Thyroid gland (tissue), 4 donors: ENCODE data around the gene POU6F1. TPM values are rescaled to one million over a fixed set of nuclear protein-coding genes. Genes with fewer than 3 reads are reported as not detected.

Experiments used
- DNase-seq, 2 donors: peaks; one replicate each; pipeline ENCODE4 v3.0.0-alpha.2; 2019
- H3K27ac ChIP-seq, 3 donors: fragments of 200-600 bp; sonication (generic); 1 replicate in 2 of 3; 2 replicates in 1 of 3; pipeline ENCODE4 v1.5.1; 2016 to 2019; ENCODE audit warnings: mild to moderate bottlenecking in 1 of 3, moderate library complexity in 1 of 3
- H3K27me3 ChIP-seq: fragments of 200-600 bp; sonication (generic); one replicate; pipeline ENCODE4 v1.5.1; 2019
- H3K36me3 ChIP-seq, 2 donors: fragments of 200-600 bp; sonication (generic); one replicate each; pipeline ENCODE4 v1.5.1; 2016 to 2019
- H3K4me1 ChIP-seq, 2 donors: fragments of 200-600 bp; sonication (generic); one replicate each; pipeline ENCODE4 v1.5.1; 2017 to 2019
- H3K4me3 ChIP-seq, 3 donors: fragments of 200-600 bp; sonication (generic); replicated peaks in 1 of 3; 1 replicate in 2 of 3; 2 replicates in 1 of 3; pipeline ENCODE4 v1.5.1; 2016; ENCODE audit warnings: mild to moderate bottlenecking in 1 of 3
- H3K9me3 ChIP-seq: fragments of 200-600 bp; sonication (generic); one replicate; pipeline ENCODE4 v1.5.1; 2017
- POLR2A ChIP-seq, 2 donors: fragments of 450-650 bp; IDR thresholded peaks; one replicate each; pipeline ENCODE4 v1.6.1; 2017; ENCODE audit warnings: antibody characterized with exemption in 2 of 2, mild to moderate bottlenecking in 2 of 2, moderate library complexity in 1 of 2
- WGBS, 2 donors: methylation state at CpG; one replicate each; pipeline ENCODE4 v1.1.5; 2017; 5-methylcytosine and 5-hydroxymethylcytosine counted together
- intact Hi-C: fragments of 100-400 bp; cut with DNase I; formaldehyde crosslinking; loops from one replicate; pipeline ENCODE4 v1.15.1; 2023
- total RNA-seq, 4 donors: library from RNA; depleted of rRNA; stranded (reverse); fragments of >200 nt; gene quantifications; one replicate each; pipeline ENCODE4 v1.2.3, GENCODE V29; 2016
- TF ChIP-seq, protein P1 (sequence below), 6 experiments: fragments of 200-600 bp in 3 of 6; fragments of 450-650 bp in 3 of 6; sonication (generic) in 3 of 6; IDR thresholded peaks; one replicate each; pipeline ENCODE4 v1.5.1; 2016 to 2019; ENCODE audit warnings: antibody characterized with exemption in 6 of 6, mild to moderate bottlenecking in 2 of 6, inconsistent platforms in 1 of 6, moderate library complexity in 1 of 6

The POU6F1 gene
- total RNA-seq, 4 donors from 2014 or later = 13.8 to 16.6 (median 14.5) TPM

DNA sequence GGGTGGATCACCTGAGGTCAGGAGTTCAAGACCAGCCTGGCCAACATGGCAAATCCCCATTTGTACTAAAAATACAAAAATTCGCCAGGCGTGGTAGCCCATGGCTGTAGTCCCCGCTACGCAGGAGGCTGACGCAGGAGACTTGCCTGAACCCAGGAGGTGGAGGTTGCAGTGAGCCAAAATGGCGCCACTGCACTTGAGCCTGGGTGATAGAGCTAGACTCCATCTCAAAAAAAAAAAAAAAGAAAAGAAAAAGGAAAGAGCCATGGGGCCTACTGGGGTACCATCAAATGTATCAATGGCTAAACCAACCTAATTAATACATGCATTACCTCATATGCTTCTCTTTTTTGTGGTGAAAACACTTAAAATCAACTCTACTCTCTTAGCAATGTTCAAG is 55.6 kb downstream of the POU6F1 start:
- no peaks in the 10 kb centered on the region for H3K36me3 ChIP-seq
- H3K9me3 ChIP-seq = no peaks in the 10 kb centered on the region
- no peak overlapping the region for H3K4me3 ChIP-seq
- peaks cover 9 to 10% of the 10 kb centered on the region in 2 donors for H3K4me1 ChIP-seq
- DNase-seq = no peak
- intact Hi-C loops = no loop called here
- H3K27ac ChIP-seq = no peak overlapping the region
- H3K27me3 ChIP-seq = no peaks in the 10 kb centered on the region
- TF ChIP-seq, protein P1, sequence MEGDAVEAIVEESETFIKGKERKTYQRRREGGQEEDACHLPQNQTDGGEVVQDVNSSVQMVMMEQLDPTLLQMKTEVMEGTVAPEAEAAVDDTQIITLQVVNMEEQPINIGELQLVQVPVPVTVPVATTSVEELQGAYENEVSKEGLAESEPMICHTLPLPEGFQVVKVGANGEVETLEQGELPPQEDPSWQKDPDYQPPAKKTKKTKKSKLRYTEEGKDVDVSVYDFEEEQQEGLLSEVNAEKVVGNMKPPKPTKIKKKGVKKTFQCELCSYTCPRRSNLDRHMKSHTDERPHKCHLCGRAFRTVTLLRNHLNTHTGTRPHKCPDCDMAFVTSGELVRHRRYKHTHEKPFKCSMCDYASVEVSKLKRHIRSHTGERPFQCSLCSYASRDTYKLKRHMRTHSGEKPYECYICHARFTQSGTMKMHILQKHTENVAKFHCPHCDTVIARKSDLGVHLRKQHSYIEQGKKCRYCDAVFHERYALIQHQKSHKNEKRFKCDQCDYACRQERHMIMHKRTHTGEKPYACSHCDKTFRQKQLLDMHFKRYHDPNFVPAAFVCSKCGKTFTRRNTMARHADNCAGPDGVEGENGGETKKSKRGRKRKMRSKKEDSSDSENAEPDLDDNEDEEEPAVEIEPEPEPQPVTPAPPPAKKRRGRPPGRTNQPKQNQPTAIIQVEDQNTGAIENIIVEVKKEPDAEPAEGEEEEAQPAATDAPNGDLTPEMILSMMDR (IDR thresholded peaks at IDR 0.05) = no peak
- TF ChIP-seq POLR2A (IDR thresholded peaks at IDR 0.05) = no peak
- WGBS, 2 donors = 95 to 98% methylated on average over 6 of the region's 6 CpGs

DNA sequence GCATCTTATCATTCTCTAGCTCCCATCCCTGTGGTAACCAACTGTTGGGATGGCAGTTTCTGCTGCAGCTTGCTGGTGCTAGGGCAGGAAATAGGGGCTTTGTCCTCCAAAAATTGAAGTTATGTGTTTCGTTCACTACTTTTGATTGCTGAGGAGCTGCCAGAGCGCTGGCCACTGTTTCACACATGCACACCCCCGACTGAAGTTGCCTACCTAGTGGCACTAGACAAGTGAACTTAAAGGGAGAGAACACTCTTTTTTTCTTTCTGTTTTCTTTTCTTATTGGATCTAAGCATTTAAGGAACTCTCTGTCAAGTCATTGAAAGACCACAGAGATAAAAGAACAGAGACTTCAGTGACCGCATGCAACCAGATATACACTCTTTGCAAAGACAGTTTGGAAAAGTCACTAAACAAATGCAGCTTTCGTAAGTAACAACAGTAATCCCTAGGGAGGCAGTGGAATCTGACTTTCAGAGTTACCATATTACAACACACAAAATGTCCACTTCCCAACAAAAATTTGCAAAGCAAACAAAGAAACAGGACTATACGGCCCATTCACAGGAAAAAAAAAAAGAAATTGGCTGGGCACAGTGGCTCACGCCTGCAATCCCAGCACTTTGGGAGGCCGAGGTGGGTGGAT is 56.9 kb downstream of the POU6F1 start:
- no peak overlapping the region for H3K27ac ChIP-seq
- peaks cover 9 to 10% of the 10 kb centered on the region in 2 donors for H3K4me1 ChIP-seq
- no peak for DNase-seq
- H3K4me3 ChIP-seq = no peak overlapping the region
- 46% methylated on average over 8 of the region's 8 CpGs for WGBS, 2 donors
- no peaks in the 10 kb centered on the region for H3K9me3 ChIP-seq
- no peak for TF ChIP-seq POLR2A (IDR thresholded peaks at IDR 0.05)
- TF ChIP-seq, protein P1 (IDR thresholded peaks at IDR 0.05) = no peak
- intact Hi-C loops = no loop called here
- no peaks in the 10 kb centered on the region for H3K27me3 ChIP-seq
- no peaks in the 10 kb centered on the region for H3K36me3 ChIP-seq

DNA sequence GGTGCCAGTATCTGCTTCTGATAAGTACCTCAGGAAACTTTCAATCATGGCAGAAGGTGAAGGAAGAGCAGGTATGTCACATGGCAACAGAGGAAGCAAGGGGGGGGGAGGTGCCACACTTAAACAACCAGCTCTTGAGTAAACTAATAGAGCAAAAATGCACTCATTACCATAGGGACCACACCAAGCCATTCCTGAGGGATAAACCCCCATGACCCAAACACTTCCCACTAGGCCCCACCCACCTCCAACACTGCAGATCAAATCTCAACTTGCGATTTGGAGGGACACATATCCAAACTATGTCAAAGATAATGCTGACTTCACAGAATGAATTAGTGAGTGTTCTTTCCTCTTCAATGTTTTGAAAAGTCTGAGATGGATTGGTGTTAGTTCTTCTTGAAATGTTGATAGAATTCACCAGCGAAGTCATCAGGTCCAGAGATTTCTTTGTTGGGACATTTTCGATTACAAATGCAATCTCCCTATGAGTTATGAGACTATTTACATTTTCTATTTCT is 61.6 kb downstream of the POU6F1 start:
- H3K4me3 ChIP-seq = no peak overlapping the region
- no peaks in the 10 kb centered on the region for H3K27me3 ChIP-seq
- intact Hi-C loops = no loop called here
- peaks cover 7 to 8% of the 10 kb centered on the region in 2 donors for H3K4me1 ChIP-seq
- H3K27ac ChIP-seq = no peak overlapping the region
- WGBS, 2 donors = 96 to 99% methylated on average over 3 of the region's 3 CpGs
- DNase-seq = no peak
- H3K36me3 ChIP-seq = no peaks in the 10 kb centered on the region
- H3K9me3 ChIP-seq = no peaks in the 10 kb centered on the region
- TF ChIP-seq POLR2A (IDR thresholded peaks at IDR 0.05) = no peak
- TF ChIP-seq, protein P1 (IDR thresholded peaks at IDR 0.05) = no peak

DNA sequence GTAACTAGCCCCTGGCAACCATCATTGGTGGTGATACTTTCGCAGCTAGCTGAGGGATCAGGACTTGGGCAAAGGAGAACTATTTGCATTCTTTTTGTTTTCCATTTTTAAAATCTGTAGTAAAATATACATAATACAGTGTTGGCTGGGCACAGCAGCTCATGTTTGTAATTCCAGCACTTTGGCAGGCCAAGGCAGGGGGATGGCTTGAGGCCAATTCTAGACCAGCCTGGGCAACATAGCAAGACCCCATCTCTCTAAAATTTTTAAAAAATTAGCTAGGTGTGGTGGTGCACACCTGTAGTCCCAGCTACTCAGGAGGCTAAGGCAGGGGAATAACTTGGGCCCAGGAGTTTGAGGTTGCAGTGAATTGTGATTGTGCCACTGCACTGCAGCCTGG is 64.9 kb downstream of the POU6F1 start:
- WGBS, 2 donors = 100% methylated on average over 1 of the region's 1 CpG
- Histone ChIP-seq H3K9me3 (no peaks in the 10 kb centered on the region), H3K4me1 (no peaks in the 10 kb centered on the region), H3K36me3 (no peaks in the 10 kb centered on the region), H3K27me3 (no peaks in the 10 kb centered on the region), H3K4me3 (no peak overlapping the region), H3K27ac (no peak overlapping the region)
- DNase-seq = no peak
- intact Hi-C loops = no loop called here
- no peak for TF ChIP-seq POLR2A (IDR thresholded peaks at IDR 0.05)
- TF ChIP-seq, protein P1 (IDR thresholded peaks at IDR 0.05) = no peak

DNA sequence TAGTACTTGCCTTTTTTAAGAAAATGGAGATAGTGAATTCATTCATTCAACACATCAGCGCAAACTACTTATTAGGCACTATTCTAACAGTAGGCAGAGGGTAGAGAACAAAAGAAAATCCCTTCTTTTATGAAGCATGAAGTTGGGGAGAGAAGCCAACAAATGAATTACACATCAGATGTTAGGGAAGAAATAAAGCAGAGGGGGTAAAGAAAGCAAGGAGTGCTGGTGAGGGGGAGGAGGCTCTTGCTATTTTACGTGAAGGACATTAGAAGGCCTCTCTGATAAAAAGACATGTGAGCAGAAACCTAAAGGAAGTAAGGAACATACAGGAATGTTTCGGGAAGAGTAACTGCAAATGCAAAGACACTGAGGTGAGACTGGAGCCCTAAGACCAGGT is 67.1 kb downstream of the POU6F1 start:
- DNase-seq = no peak
- H3K9me3 ChIP-seq = no peaks in the 10 kb centered on the region
- intact Hi-C loops = no loop called here
- TF ChIP-seq POLR2A (IDR thresholded peaks at IDR 0.05) = no peak
- TF ChIP-seq, protein P1 (IDR thresholded peaks at IDR 0.05) = no peak
- 63 to 64% methylated on average over 3 of the region's 3 CpGs for WGBS, 2 donors
- H3K4me1 ChIP-seq = no peaks in the 10 kb centered on the region
- H3K27me3 ChIP-seq = no peaks in the 10 kb centered on the region
- H3K27ac ChIP-seq = no peak overlapping the region
- no peak overlapping the region for H3K4me3 ChIP-seq
- H3K36me3 ChIP-seq = no peaks in the 10 kb centered on the region
